ENCODE results near the gene KCNC4. TPM values are rescaled to one million over a fixed set of nuclear protein-coding genes. Genes with fewer than 3 reads are reported as not detected.

Gene KCNC4
- total and polyA plus RNA-seq, 2 experiments from 2014 or later, result 8.9 to 12.1 TPM

DNA sequence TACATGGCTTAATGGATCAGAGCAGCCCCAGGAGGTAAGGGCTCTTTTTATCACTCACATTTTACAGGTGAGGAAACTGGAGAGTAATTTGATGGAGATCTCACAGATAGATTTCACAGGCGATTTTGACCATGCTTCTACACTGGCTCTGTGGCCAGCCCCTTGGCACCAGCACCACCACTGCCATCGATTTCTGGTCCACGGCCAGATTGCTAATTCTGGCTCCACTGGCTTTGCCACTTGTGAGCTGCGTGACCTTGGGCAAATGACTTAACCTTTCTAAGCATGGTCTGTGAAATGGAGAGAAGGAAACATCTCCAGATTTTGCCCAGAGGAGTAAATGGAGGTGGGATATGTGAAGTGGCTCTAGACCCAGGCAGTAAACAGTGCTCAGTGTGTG lies 32.6 kb downstream of the KCNC4 start:
- in situ Hi-C loops (cut with MboI), result no loop called here
- 73 to 74% methylated on average over 4 of the region's 4 CpGs for WGBS, 2 experiments (ENCODE audit: low coverage in 1 of 2, low lambda C conversion rate in 2 of 2, missing lambda C conversion rate in 2 of 2)
- H3K4me3 ChIP-seq, result no peak overlapping the region

DNA sequence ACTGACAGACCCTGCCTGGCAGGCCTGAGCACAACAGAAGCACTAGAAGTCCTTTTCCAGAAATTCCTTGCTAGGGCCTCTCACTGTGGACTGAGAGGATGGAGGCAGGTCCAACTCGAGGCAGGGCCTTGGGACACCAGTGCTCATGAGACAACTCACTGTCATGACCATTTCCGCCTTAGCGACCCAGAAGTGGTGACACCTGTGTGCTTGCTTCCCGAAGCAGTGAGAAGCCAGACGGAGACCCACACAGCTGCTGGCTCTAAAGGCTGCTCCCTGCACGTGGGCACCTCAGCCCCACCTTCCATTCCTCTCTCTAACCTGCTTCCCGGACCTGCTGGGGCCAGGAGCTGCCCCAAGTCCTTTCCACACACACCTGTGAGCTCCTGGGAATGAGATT lies 33.0 kb downstream of the KCNC4 start:
- WGBS, 2 experiments (ENCODE audit: low coverage in 1 of 2, low lambda C conversion rate in 2 of 2, missing lambda C conversion rate in 2 of 2), result 59 to 63% methylated on average over 7 of the region's 7 CpGs
- TF ChIP-seq EZH2phosphoT487 (IDR thresholded peaks at IDR 0.05; ENCODE audit: insufficient read depth, low read depth) (no peak), EZH2 (IDR thresholded peaks at IDR 0.05; ENCODE audit: insufficient read depth, poor library complexity, severe bottlenecking) (no peak)
- no peaks in the 10 kb centered on the region for H3K36me3 ChIP-seq (ENCODE audit: low read depth)

More for the DNA sequence above, 32.6 kb downstream of the KCNC4 start:
- Histone ChIP-seq H3K4me2 (ENCODE audit: unreplicated experiment) (no peak overlapping the region), H3K27ac (no peak overlapping the region), H3K36me3 (ENCODE audit: low read depth) (no peaks in the 10 kb centered on the region), H3K9ac (no peak overlapping the region), H4K20me1 (ENCODE audit: insufficient read depth) (no peaks in the 10 kb centered on the region), H3K9me2 (ENCODE audit: insufficient read depth) (no peaks in the 10 kb centered on the region), H3K9me3 (ENCODE audit: low read depth) (no peaks in the 10 kb centered on the region), H2AFZ (no peak overlapping the region), H3K4me1 (ENCODE audit: insufficient read depth) (0 out of 2 replicates have a peak, but pooled peaks cover 7% of the 10 kb centered on the region), H3F3A (ENCODE audit: insufficient read depth) (0 out of 2 replicates have a peak, but pooled peaks cover 8% of the 10 kb centered on the region), H3K79me2 (ENCODE audit: insufficient read depth) (no peaks in the 10 kb centered on the region), H3K27me3 (replicated peaks; ENCODE audit: insufficient read depth) (no peaks in the 10 kb centered on the region)
- TF ChIP-seq EZH2 (IDR thresholded peaks at IDR 0.05; ENCODE audit: insufficient read depth, poor library complexity, severe bottlenecking) (no peak), EZH2phosphoT487 (IDR thresholded peaks at IDR 0.05; ENCODE audit: insufficient read depth, low read depth) (no peak)
- DNase-seq, result no peak

DNA sequence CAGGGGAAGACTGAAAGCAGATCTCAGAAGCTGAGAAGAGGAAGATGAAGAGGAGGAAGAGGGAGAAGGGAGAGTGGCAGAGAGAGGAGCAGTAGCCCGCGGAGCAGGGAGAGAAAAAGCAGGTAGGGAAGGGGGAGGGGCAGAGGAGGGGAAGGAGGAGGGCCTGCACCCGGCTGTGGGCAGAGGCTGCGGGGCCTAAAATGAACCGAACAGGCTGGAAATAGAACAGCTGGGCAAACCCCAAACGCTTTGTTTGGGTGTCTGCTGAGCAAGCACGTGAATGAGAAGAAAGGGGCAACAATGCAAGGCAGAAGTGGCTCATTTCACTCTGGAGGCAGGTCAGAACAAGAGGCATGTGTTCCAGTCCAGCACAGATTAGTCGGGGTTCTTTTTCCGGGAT lies 33.5 kb downstream of the KCNC4 start:
- Histone ChIP-seq H3K9me3 (ENCODE audit: low read depth) (no peaks in the 10 kb centered on the region), H3F3A (ENCODE audit: insufficient read depth) (0 out of 2 replicates have a peak, but pooled peaks cover 8% of the 10 kb centered on the region), H3K79me2 (ENCODE audit: insufficient read depth) (no peaks in the 10 kb centered on the region), H3K4me1 (ENCODE audit: insufficient read depth) (0 out of 2 replicates have a peak, but pooled peaks cover 7% of the 10 kb centered on the region), H2AFZ (no peak overlapping the region), H3K4me3 (no peak overlapping the region), H3K9ac (no peak overlapping the region), H3K9me2 (ENCODE audit: insufficient read depth) (no peaks in the 10 kb centered on the region), H3K27ac (no peak overlapping the region), H3K27me3 (replicated peaks; ENCODE audit: insufficient read depth) (no peaks in the 10 kb centered on the region), H3K4me2 (ENCODE audit: unreplicated experiment) (no peak overlapping the region), H3K36me3 (ENCODE audit: low read depth) (no peaks in the 10 kb centered on the region), H4K20me1 (ENCODE audit: insufficient read depth) (no peaks in the 10 kb centered on the region)
- TF ChIP-seq EZH2phosphoT487 (IDR thresholded peaks at IDR 0.05; ENCODE audit: insufficient read depth, low read depth) (no peak), EZH2 (IDR thresholded peaks at IDR 0.05; ENCODE audit: insufficient read depth, poor library complexity, severe bottlenecking) (no peak)
- in situ Hi-C loops (cut with MboI), result no loop called here
- DNase-seq, result no peak
- 68 to 73% methylated on average over 9 of the region's 9 CpGs for WGBS, 2 experiments (ENCODE audit: low coverage in 1 of 2, low lambda C conversion rate in 2 of 2, missing lambda C conversion rate in 2 of 2)

More for the DNA sequence above, 33.0 kb downstream of the KCNC4 start:
- Histone ChIP-seq H3K9me3 (ENCODE audit: low read depth) (no peaks in the 10 kb centered on the region), H3K27ac (no peak overlapping the region), H3K4me2 (ENCODE audit: unreplicated experiment) (no peak overlapping the region), H3K9ac (no peak overlapping the region), H3K4me1 (ENCODE audit: insufficient read depth) (0 out of 2 replicates have a peak, but pooled peaks cover 7% of the 10 kb centered on the region), H4K20me1 (ENCODE audit: insufficient read depth) (no peaks in the 10 kb centered on the region), H3K79me2 (ENCODE audit: insufficient read depth) (no peaks in the 10 kb centered on the region), H3F3A (ENCODE audit: insufficient read depth) (0 out of 2 replicates have a peak, but pooled peaks cover 8% of the 10 kb centered on the region), H3K27me3 (replicated peaks; ENCODE audit: insufficient read depth) (no peaks in the 10 kb centered on the region), H3K9me2 (ENCODE audit: insufficient read depth) (no peaks in the 10 kb centered on the region), H2AFZ (no peak overlapping the region), H3K4me3 (no peak overlapping the region)
- DNase-seq, result no peak
- in situ Hi-C loops (cut with MboI), result no loop called here

DNA sequence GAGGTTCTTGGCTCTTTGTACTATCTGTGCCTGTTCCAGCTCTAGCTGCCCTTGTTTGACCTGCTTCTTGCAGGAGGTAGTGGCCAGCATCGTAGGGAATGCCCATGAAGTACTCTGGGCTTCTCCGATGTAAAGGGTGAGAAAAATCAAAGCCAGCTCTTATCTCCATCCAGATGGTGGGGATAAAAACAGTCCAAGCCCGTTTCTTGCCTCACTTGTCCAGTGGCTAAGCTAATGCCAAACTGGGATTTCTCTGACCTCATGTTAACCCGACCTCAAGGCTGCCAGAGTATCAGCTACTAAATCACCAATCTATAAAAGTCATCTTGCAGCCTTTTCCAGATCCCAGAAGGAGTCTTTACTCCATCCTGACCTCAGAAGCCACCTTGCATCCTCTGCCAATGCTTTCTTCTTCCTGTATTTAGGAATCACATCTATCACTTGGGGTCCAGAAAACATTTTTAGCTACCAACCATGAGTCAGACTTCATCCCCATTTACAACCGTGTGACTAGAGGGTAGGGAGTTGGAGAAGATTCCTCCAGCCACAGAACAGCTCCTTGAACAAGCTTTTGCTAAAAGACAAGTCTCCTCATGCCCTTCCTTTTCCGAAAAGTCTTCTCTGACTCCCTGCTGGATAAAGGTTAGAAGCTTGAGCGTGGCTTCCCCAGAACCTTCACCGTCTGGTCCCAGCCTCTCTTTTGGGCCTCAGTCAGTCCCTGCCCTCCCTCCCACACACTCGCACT lies 35.9 kb downstream of the KCNC4 start:
- DNase-seq, result peak; percentile 22
- H3K9me3 ChIP-seq (ENCODE audit: low read depth), result no peaks in the 10 kb centered on the region
- no peaks in the 10 kb centered on the region for H3K36me3 ChIP-seq (ENCODE audit: low read depth)
- no peak overlapping the region for H2AFZ ChIP-seq
- no peak overlapping the region for H3K9ac ChIP-seq
- H3K4me3 ChIP-seq, result no peak overlapping the region
- H3K9me2 ChIP-seq (ENCODE audit: insufficient read depth), result no peaks in the 10 kb centered on the region
- no peak overlapping the region for H3K4me2 ChIP-seq (ENCODE audit: unreplicated experiment)
- no peak overlapping the region for H3K27ac ChIP-seq
- no peaks in the 10 kb centered on the region for H3K79me2 ChIP-seq (ENCODE audit: insufficient read depth)
- H3K27me3 ChIP-seq (replicated peaks; ENCODE audit: insufficient read depth), result no peaks in the 10 kb centered on the region
- H3K4me1 ChIP-seq (ENCODE audit: insufficient read depth), result no peaks in the 10 kb centered on the region
- in situ Hi-C loops (cut with MboI), result no loop called here
- 0 out of 2 replicates have a peak, but pooled peaks cover 8% of the 10 kb centered on the region for H3F3A ChIP-seq (ENCODE audit: insufficient read depth)
- WGBS, 2 experiments (ENCODE audit: low coverage in 1 of 2, low lambda C conversion rate in 2 of 2, missing lambda C conversion rate in 2 of 2), result 45 to 47% methylated on average over 9 of the region's 9 CpGs
- no peak for TF ChIP-seq EZH2 (IDR thresholded peaks at IDR 0.05; ENCODE audit: insufficient read depth, poor library complexity, severe bottlenecking)
- no peak for TF ChIP-seq EZH2phosphoT487 (IDR thresholded peaks at IDR 0.05; ENCODE audit: insufficient read depth, low read depth)
- no peaks in the 10 kb centered on the region for H4K20me1 ChIP-seq (ENCODE audit: insufficient read depth)
